Measurements from ENCODE around the gene LEKR1. TPM values are rescaled to one million over a fixed set of nuclear protein-coding genes. Genes with fewer than 3 reads are reported as not detected.

Gene LEKR1
- total RNA-seq, 4 donors from 2014 or later, result 0.22 to 1.3 (median 0.34) TPM; not detected in 1

GRCh38 chr3:157069846-157070677 is 243.9 kb downstream of the LEKR1 start:
- no peak for TF ChIP-seq CTCF (IDR thresholded peaks at IDR 0.05; ENCODE audit: low read depth)

- no peak for TF ChIP-seq CTCF (IDR thresholded peaks at IDR 0.05; ENCODE audit: low read depth)
Measured at GRCh38 chr3:157070678-157070999, 244.5 kb downstream of the LEKR1 start.

GRCh38 chr3:157071744-157072525 is 245.8 kb downstream of the LEKR1 start:
- no peak for TF ChIP-seq CTCF (IDR thresholded peaks at IDR 0.05; ENCODE audit: low read depth)

- TF ChIP-seq CTCF (IDR thresholded peaks at IDR 0.05; ENCODE audit: low read depth), result no peak
Measured at GRCh38 chr3:157073810-157074209, 247.7 kb downstream of the LEKR1 start.

- no peak for TF ChIP-seq CTCF (IDR thresholded peaks at IDR 0.05; ENCODE audit: low read depth)
Measured at GRCh38 chr3:157074490-157074889, 248.3 kb downstream of the LEKR1 start.

- TF ChIP-seq CTCF (IDR thresholded peaks at IDR 0.05; ENCODE audit: low read depth), result no peak
Measured at GRCh38 chr3:157074981-157075380, 248.8 kb downstream of the LEKR1 start.

GRCh38 chr3:157075693-157076420 is 249.7 kb downstream of the LEKR1 start:
- no peak for TF ChIP-seq CTCF (IDR thresholded peaks at IDR 0.05; ENCODE audit: low read depth)
